HepG2 (cell line): ENCODE data around the gene SLC9A8. TPM values are rescaled to one million over a fixed set of nuclear protein-coding genes. Genes with fewer than 3 reads are reported as not detected.
A peak's percentile ranks its signal among the peaks of the same experiment; 100 is the strongest.

Experiments used
- NFKB2 ChIP-seq: sonication (generic); formaldehyde crosslinking; IDR thresholded peaks from 2 replicates; pipeline ENCODE4 v1.4.0; 2020; ENCODE audit warnings: missing genetic modification reagents, borderline replicate concordance
- NR0B2 ChIP-seq: sonication (generic); formaldehyde crosslinking; IDR thresholded peaks from 2 replicates; pipeline ENCODE4 v1.4.0; 2020; ENCODE audit warnings: mild to moderate bottlenecking, missing genetic modification reagents
- PHF8 ChIP-seq: sonication (generic); formaldehyde crosslinking; IDR thresholded peaks from 2 replicates; pipeline ENCODE4 v1.5.0; 2020; ENCODE audit warnings: missing genetic modification reagents
- RORA ChIP-seq: sonication (generic); formaldehyde crosslinking; IDR thresholded peaks from 2 replicates; pipeline ENCODE4 v1.5.0; 2020; ENCODE audit warnings: mild to moderate bottlenecking, missing genetic modification reagents, moderate library complexity
- RXRA ChIP-seq: sonication (generic); formaldehyde crosslinking; IDR thresholded peaks from 2 replicates; pipeline ENCODE4 v1.5.1; 2020; ENCODE audit warnings: missing genetic modification reagents
- SALL1 ChIP-seq: sonication (generic); formaldehyde crosslinking; IDR thresholded peaks from 2 replicates; pipeline ENCODE4 v1.8.0; 2022; ENCODE audit warnings: mild to moderate bottlenecking, missing genetic modification reagents
- SIX4 ChIP-seq: sonication (generic); formaldehyde crosslinking; IDR thresholded peaks from 2 replicates; pipeline ENCODE4 v1.4.0; 2020; ENCODE audit warnings: missing genetic modification reagents
- SPEN ChIP-seq: sonication (generic); formaldehyde crosslinking; IDR thresholded peaks from 2 replicates; pipeline ENCODE4 v1.5.1; 2020; ENCODE audit warnings: low read depth, mild to moderate bottlenecking, missing genetic modification reagents
- TRAFD1 ChIP-seq: sonication (generic); formaldehyde crosslinking; IDR thresholded peaks from 2 replicates; pipeline ENCODE4 v1.5.1; 2020; ENCODE audit warnings: missing genetic modification reagents, mild to moderate bottlenecking, borderline replicate concordance
- ZBTB34 ChIP-seq: sonication (generic); formaldehyde crosslinking; IDR thresholded peaks from 2 replicates; pipeline ENCODE4 v1.8.0; 2022; ENCODE audit warnings: mild to moderate bottlenecking, missing genetic modification reagents
- ZFP82 ChIP-seq: sonication (generic); formaldehyde crosslinking; IDR thresholded peaks from 2 replicates; pipeline ENCODE4 v1.5.1; 2020; ENCODE audit warnings: mild to moderate bottlenecking, missing genetic modification reagents, borderline replicate concordance
- ZNF484 ChIP-seq: sonication (generic); formaldehyde crosslinking; IDR thresholded peaks from 2 replicates; pipeline ENCODE4 v1.5.1; 2020; ENCODE audit warnings: mild to moderate bottlenecking, low read depth, missing genetic modification reagents, borderline replicate concordance
- ZNF878 ChIP-seq: sonication (generic); formaldehyde crosslinking; IDR thresholded peaks from 2 replicates; pipeline ENCODE4 v1.8.1; 2023; ENCODE audit warnings: mild to moderate bottlenecking, missing genetic modification reagents, moderate library complexity
- ZSCAN5A ChIP-seq: sonication (generic); formaldehyde crosslinking; IDR thresholded peaks from 2 replicates; pipeline ENCODE4 v1.8.0; 2022; ENCODE audit warnings: mild to moderate bottlenecking, missing genetic modification reagents, borderline replicate concordance
- polyA plus RNA-seq, 8 experiments: library from polyadenylated mRNA; depleted of rRNA in 3 of 8; stranded (reverse) in 7 of 8; unstranded in 1 of 8; fragments of >200 nt; fragmentation: Illumina TruSeq in 4 of 8; extraction: Trizol in 4 of 8; gene quantifications; 2 replicates each; pipeline versions ENCODE4 v1.2.1 to v1.2.3, GENCODE V29; 2011 to 2016; ENCODE audit warnings: low read depth in 4 of 8, missing spikeins in 1 of 8, mixed read lengths in 1 of 8; ENCODE audit not compliant: insufficient read depth in 1 of 8
- total RNA-seq, 5 experiments: library from RNA; depleted of rRNA; stranded (reverse); fragments of >200 nt; fragmentation: Illumina TruSeq; extraction: Trizol; gene quantifications; 2 replicates each; pipeline ENCODE4 v1.2.3, GENCODE V29; 2016; ENCODE audit warnings: low read depth in 1 of 5
- TF ChIP-seq, protein P1 (sequence below): sonication (generic); formaldehyde crosslinking; IDR thresholded peaks from 2 replicates; pipeline ENCODE4 v1.4.0; 2020; ENCODE audit warnings: mild to moderate bottlenecking, missing genetic modification reagents

The SLC9A8 gene
- total and polyA plus RNA-seq, 2 of the 13 experiments (the other 11 are each of a cell fraction or from before 2014, with no cell fraction given) = 4.1 to 7.4 TPM

- no peak for TF ChIP-seq ZSCAN5A (CRISPR knock-in tag)
- TF ChIP-seq SIX4 (CRISPR knock-in tag) = no peak
- no peak for TF ChIP-seq ZNF878 (CRISPR knock-in tag)
- no peak for TF ChIP-seq SPEN (CRISPR knock-in tag)
- TF ChIP-seq NFKB2 (CRISPR knock-in tag) = no peak
- no peak for TF ChIP-seq ZFP82
- no peak for TF ChIP-seq ZNF484 (CRISPR knock-in tag)
- no peak for TF ChIP-seq ZBTB34 (CRISPR knock-in tag)
- no peak for TF ChIP-seq PHF8 (CRISPR knock-in tag)
- TF ChIP-seq SALL1 (CRISPR knock-in tag) = no peak
- TF ChIP-seq, protein P1, sequence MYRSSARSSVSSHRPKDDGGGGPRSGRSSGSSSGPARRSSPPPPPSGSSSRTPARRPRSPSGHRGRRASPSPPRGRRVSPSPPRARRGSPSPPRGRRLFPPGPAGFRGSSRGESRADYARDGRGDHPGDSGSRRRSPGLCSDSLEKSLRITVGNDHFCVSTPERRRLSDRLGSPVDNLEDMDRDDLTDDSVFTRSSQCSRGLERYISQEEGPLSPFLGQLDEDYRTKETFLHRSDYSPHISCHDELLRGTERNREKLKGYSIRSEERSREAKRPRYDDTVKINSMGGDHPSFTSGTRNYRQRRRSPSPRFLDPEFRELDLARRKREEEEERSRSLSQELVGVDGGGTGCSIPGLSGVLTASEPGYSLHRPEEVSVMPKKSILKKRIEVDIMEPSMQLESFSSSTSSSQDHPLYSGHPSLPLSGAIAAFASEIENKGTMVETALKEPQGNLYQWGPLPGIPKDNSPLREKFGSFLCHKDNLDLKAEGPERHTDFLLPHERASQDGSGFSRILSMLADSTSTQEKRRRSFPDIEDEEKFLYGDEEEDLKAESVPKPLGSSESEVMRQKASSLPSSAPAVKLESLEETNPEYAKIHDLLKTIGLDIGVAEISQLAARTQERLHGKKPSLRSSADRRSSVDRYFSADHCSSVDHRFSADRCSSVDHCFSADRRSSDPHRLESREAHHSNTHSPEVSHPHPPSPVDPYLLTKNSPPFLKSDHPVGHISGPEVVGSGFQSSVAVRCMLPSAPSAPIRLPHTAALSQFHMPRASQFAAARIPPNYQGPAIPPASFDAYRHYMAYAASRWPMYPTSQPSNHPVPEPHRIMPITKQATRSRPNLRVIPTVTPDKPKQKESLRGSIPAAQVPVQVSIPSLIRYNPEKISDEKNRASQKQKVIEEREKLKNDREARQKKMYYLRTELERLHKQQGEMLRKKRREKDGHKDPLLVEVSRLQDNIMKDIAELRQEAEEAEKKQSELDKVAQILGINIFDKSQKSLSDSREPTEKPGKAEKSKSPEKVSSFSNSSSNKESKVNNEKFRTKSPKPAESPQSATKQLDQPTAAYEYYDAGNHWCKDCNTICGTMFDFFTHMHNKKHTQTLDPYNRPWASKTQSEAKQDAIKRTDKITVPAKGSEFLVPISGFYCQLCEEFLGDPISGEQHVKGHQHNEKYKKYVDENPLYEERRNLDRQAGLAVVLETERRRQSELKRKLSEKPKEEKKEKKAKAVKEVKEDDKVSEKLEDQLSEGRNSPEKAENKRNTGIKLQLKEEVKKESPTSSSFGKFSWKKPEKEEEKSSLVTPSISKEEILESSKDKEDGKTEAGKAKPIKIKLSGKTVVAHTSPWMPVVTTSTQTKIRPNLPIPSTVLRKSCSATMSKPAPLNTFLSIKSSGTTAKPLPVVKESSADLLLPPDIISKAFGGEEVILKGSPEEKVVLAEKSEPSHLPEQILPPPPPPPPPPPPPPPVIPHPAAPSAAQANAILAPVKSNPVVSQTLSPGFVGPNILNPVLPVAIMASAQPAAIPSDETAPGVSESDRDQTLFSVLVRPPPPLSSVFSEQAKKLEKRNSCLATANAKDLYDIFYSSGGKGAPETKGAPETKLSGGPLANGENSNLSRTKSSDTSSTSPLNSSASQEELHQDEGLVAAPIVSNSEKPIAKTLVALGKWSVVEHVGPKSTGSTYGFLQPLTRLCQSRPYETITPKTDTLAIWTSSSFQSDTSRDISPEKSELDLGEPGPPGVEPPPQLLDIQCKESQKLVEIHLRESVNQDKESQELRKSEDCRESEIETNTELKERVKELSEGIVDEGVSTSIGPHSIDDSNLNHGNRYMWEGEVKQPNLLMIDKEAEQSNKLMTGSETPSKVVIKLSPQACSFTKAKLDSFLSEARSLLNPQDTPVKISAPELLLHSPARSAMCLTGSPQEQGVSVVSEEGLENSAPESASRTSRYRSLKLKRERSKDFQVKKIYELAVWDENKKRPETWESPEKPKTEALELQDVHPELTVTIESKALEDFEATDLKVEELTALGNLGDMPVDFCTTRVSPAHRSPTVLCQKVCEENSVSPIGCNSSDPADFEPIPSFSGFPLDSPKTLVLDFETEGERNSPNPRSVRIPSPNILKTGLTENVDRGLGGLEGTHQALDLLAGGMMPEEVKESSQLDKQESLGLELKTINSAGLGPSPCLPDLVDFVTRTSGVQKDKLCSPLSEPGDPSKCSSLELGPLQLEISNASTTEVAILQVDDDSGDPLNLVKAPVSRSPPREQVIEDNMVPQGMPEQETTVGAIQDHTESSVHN (CRISPR knock-in tag) = 0 out of 2 replicates have a peak, but pooled peaks have one; percentile 38
- no peak for TF ChIP-seq RORA
- TF ChIP-seq TRAFD1 (CRISPR knock-in tag) = no peak
- TF ChIP-seq NR0B2 (CRISPR knock-in tag) = 0 out of 2 replicates have a peak, but pooled peaks have one; percentile 44
- TF ChIP-seq RXRA (CRISPR knock-in tag) = no peak
Observed at GRCh38 chr20:49766979-49767521, 45.6 kb upstream of the SLC9A8 start (continued).
